ENCODE data around the gene LRBA. TPM values are rescaled to one million over a fixed set of nuclear protein-coding genes. Genes with fewer than 3 reads are reported as not detected.

The LRBA gene
- total and polyA plus RNA-seq, 4 donors, result 8.2 to 69.8 (median 32.8) TPM

DNA sequence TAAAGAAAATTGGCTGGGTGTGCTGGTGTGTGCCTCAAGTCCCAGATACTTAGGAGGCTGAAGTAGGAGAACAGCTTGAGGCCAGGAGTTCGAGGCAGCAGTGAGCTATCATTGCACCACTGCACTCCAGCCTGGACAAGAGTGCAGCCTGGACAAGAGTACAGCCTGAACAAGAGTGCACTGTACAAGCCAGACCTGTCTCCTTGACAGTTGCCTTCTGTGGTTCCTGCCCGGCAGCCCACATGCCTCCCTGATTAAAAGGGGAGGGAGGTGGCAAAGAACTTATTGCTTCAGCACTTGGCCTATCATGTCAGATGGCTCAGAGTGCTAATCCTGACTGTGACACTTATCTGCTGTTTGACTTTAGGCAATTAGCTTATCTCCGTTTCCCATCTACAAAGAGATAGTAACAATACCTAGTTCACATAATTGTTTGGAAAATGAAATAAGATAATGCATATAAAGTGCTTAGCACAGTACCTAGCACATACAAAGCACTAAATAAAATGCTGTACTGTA, 687.8 kb downstream of the LRBA start:
- DNase-seq (ENCODE audit: low spot score), result no peak

DNA sequence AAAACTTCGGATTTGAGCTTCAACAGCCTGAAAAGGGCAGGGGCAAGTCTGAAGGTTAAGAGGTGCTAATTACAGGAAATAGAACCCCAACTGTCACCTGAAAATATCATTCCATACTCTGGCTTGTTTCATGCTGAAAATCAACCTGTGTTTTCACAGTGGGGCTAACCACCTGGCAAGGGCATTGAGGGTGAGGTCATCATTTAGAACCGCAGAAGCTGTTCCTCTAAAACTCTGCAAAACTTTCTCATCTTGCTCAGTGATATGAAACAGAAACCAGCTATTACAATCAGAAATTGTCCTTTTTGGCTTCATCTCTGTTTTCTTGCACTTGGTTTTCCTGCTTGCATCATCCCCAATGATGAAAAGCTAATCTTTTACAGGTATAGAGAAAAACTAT, 689.2 kb downstream of the LRBA start:
- TF ChIP-seq RXRA (IDR thresholded peaks at IDR 0.05) (no peak), TAF1 (conservative IDR thresholded peaks at IDR 0.05) (no peak), YY1 (IDR thresholded peaks at IDR 0.05) (no peak), HNF4G (IDR thresholded peaks at IDR 0.05) (no peak), HNF4A (conservative IDR thresholded peaks at IDR 0.05) (no peak), EGR1 (IDR thresholded peaks at IDR 0.05; ENCODE audit: low read depth in 2 of 2) (no peak), FOXA2 (IDR thresholded peaks at IDR 0.05) (no peak), GABPA (IDR thresholded peaks at IDR 0.05 in 1 of 2, conservative IDR thresholded peaks at IDR 0.05 in 1 of 2) (no peak)
- TF ChIP-seq, protein P1, sequence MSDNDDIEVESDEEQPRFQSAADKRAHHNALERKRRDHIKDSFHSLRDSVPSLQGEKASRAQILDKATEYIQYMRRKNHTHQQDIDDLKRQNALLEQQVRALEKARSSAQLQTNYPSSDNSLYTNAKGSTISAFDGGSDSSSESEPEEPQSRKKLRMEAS (IDR thresholded peaks at IDR 0.05), result no peak
- Histone ChIP-seq H3K4me3 (ENCODE audit: low read depth in 1 of 3, low read length in 3 of 3) (no peak overlapping the region), H3K36me3 (ENCODE audit: control insufficient read depth in 4 of 4, insufficient read depth in 3 of 4, low read depth in 1 of 4, low read length in 3 of 4) (no peaks in the 10 kb centered on the region), H3K9me3 (ENCODE audit: control insufficient read depth in 4 of 4, low read length in 3 of 4) (no peaks in the 10 kb centered on the region), H3K27me3 (ENCODE audit: control insufficient read depth in 4 of 4, insufficient read depth in 4 of 4, low read length in 3 of 4) (no peaks in the 10 kb centered on the region), H3K27ac (ENCODE audit: low read depth in 1 of 2, low read length in 2 of 2) (no peak overlapping the region), H3K9ac (ENCODE audit: low read depth in 1 of 2, low read length in 2 of 2) (no peak overlapping the region), H3K4me1 (ENCODE audit: control insufficient read depth in 4 of 4, insufficient read depth in 4 of 4, low read length in 3 of 4) (no peaks in the 10 kb centered on the region)
- 92% methylated on average over 2 of the region's 2 CpGs for WGBS
- DNase-seq (ENCODE audit: low spot score), result no peak

More for the DNA sequence above, 687.8 kb downstream of the LRBA start:
- Histone ChIP-seq H3K9ac (ENCODE audit: low read depth in 1 of 2, low read length in 2 of 2) (no peak overlapping the region), H3K36me3 (ENCODE audit: control insufficient read depth in 4 of 4, insufficient read depth in 3 of 4, low read depth in 1 of 4, low read length in 3 of 4) (no peaks in the 10 kb centered on the region), H3K27me3 (ENCODE audit: control insufficient read depth in 4 of 4, insufficient read depth in 4 of 4, low read length in 3 of 4) (no peaks in the 10 kb centered on the region), H3K4me3 (ENCODE audit: low read depth in 1 of 3, low read length in 3 of 3) (no peak overlapping the region), H3K9me3 (ENCODE audit: control insufficient read depth in 4 of 4, low read length in 3 of 4) (no peaks in the 10 kb centered on the region), H3K4me1 (ENCODE audit: control insufficient read depth in 4 of 4, insufficient read depth in 4 of 4, low read length in 3 of 4) (no peaks in the 10 kb centered on the region), H3K27ac (ENCODE audit: low read depth in 1 of 2, low read length in 2 of 2) (no peak overlapping the region)
- TF ChIP-seq GABPA (IDR thresholded peaks at IDR 0.05 in 1 of 2, conservative IDR thresholded peaks at IDR 0.05 in 1 of 2) (no peak), NR2F2 (IDR thresholded peaks at IDR 0.05) (no peak)
- WGBS, result 97% methylated on average over 3 of the region's 3 CpGs

DNA sequence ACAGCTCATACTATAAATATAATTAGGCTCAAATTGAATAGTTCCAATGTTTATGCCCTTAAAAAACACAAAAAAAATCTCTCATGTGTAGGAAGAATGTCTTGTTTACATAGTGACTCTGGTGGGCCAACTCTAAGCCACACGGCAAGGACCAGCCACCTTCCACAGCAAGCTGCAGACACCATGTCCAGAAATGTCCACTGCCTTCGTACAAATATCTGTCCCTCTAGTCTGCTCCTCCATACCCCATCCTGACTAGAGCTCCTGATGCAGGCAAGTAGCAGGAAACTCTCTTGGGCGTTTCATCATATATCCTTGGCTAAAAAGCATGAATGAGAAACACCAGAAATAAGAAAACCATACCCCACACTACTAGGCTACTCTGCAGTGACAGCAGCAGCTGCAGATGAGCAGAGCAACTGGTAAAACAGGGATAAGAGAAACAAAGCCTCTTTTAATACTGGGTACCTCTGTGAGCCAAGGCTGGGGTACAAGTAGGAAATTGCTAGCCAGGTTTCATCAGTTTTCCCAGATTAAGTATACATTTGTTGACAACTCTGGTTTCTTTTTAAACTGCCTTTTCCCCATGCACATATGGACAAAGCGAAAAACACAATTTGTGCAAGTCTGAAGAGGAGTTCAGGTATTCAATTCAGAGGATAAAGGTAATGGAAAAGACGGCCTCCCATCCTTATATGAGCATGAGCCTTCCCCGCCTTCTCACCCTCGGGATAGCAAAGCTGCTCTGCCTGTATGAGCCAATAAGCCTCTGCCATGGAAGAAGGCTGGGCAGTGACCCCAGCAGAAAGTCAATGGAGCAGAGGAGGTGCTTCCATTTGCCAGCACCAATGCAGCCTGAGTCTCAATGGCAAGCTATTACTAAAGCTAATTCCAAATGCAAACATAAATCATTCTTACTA, 691.4 kb downstream of the LRBA start:
- DNase-seq (ENCODE audit: low spot score), result no peak
- Histone ChIP-seq H3K9ac (ENCODE audit: low read depth in 1 of 2, low read length in 2 of 2) (no peak overlapping the region), H3K9me3 (ENCODE audit: control insufficient read depth in 4 of 4, low read length in 3 of 4) (no peaks in the 10 kb centered on the region), H3K36me3 (ENCODE audit: control insufficient read depth in 4 of 4, insufficient read depth in 3 of 4, low read depth in 1 of 4, low read length in 3 of 4) (no peaks in the 10 kb centered on the region), H3K4me3 (ENCODE audit: low read depth in 1 of 3, low read length in 3 of 3) (no peak overlapping the region), H3K4me1 (ENCODE audit: control insufficient read depth in 4 of 4, insufficient read depth in 4 of 4, low read length in 3 of 4) (no peaks in the 10 kb centered on the region), H3K27ac (ENCODE audit: low read depth in 1 of 2, low read length in 2 of 2) (no peak overlapping the region), H3K27me3 (ENCODE audit: control insufficient read depth in 4 of 4, insufficient read depth in 4 of 4, low read length in 3 of 4) (no peaks in the 10 kb centered on the region)
- 88% methylated on average over 7 of the region's 7 CpGs for WGBS
- TF ChIP-seq RXRA (IDR thresholded peaks at IDR 0.05) (no peak), RAD21 (IDR thresholded peaks at IDR 0.05) (no peak), FOXA2 (IDR thresholded peaks at IDR 0.05) (no peak), EGR1 (IDR thresholded peaks at IDR 0.05; ENCODE audit: low read depth in 2 of 2) (no peak), ZBTB33 (IDR thresholded peaks at IDR 0.05) (no peak), YY1 (IDR thresholded peaks at IDR 0.05) (no peak), JUND (IDR thresholded peaks at IDR 0.05) (no peak), HNF4A (conservative IDR thresholded peaks at IDR 0.05) (no peak), HNF4G (IDR thresholded peaks at IDR 0.05) (no peak), SP1 (IDR thresholded peaks at IDR 0.05) (no peak)
- TF ChIP-seq, protein P2, sequence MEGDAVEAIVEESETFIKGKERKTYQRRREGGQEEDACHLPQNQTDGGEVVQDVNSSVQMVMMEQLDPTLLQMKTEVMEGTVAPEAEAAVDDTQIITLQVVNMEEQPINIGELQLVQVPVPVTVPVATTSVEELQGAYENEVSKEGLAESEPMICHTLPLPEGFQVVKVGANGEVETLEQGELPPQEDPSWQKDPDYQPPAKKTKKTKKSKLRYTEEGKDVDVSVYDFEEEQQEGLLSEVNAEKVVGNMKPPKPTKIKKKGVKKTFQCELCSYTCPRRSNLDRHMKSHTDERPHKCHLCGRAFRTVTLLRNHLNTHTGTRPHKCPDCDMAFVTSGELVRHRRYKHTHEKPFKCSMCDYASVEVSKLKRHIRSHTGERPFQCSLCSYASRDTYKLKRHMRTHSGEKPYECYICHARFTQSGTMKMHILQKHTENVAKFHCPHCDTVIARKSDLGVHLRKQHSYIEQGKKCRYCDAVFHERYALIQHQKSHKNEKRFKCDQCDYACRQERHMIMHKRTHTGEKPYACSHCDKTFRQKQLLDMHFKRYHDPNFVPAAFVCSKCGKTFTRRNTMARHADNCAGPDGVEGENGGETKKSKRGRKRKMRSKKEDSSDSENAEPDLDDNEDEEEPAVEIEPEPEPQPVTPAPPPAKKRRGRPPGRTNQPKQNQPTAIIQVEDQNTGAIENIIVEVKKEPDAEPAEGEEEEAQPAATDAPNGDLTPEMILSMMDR (IDR thresholded peaks at IDR 0.05; ENCODE audit: low read depth, low read length, missing input control), result no peak
- TF ChIP-seq, protein P3, sequence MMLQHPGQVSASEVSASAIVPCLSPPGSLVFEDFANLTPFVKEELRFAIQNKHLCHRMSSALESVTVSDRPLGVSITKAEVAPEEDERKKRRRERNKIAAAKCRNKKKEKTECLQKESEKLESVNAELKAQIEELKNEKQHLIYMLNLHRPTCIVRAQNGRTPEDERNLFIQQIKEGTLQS (IDR thresholded peaks at IDR 0.05), result no peak
- TF ChIP-seq, protein P1 (IDR thresholded peaks at IDR 0.05), result no peak

Data from liver (tissue), 9 donors.